Daoy (cell line): ENCODE measurements around the gene SERBP1. TPM values are rescaled to one million over a fixed set of nuclear protein-coding genes. Genes with fewer than 3 reads are reported as not detected.
A peak's percentile ranks its signal among the peaks of the same experiment; 100 is the strongest.
"Not testable (repeated sequence)": the region's sequence is repeated elsewhere in the genome, so short reads cannot be mapped to it uniquely, and the experiment has no call there.

Experiments used
- DNase-seq: peaks from one replicate; pipeline ENCODE4 v3.0.0-alpha.2; 2015; ENCODE audit warnings: low read depth
- total RNA-seq: library from RNA; depleted of rRNA; stranded (reverse); fragments of >200 nt; shearing (Covaris generic); gene quantifications from 2 replicates; pipeline ENCODE4 v1.2.3, GENCODE V29; 2014

The SERBP1 gene
- total RNA-seq, 1 experiment from 2014 or later = 712 TPM

DNA sequence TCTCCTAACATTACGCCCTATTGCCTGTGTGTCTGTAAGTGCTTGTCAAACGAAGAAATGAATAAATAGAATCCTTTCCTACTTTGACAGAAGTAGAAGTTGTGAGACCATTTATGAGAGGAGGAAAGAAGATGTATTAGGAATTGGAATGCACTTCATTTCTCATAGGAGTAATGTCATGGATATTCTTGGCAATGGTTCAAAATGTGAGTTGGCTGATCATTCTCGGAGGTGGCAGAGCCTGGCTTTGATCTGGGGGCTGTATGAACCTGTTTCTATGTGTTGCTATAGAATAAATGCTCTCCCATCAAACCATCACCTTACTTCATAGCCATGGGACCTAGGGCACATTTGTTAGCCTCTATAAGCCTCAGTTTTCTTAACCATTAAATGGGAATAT is 10.1 kb upstream of the SERBP1 start:
- DNase-seq = no peak

DNA sequence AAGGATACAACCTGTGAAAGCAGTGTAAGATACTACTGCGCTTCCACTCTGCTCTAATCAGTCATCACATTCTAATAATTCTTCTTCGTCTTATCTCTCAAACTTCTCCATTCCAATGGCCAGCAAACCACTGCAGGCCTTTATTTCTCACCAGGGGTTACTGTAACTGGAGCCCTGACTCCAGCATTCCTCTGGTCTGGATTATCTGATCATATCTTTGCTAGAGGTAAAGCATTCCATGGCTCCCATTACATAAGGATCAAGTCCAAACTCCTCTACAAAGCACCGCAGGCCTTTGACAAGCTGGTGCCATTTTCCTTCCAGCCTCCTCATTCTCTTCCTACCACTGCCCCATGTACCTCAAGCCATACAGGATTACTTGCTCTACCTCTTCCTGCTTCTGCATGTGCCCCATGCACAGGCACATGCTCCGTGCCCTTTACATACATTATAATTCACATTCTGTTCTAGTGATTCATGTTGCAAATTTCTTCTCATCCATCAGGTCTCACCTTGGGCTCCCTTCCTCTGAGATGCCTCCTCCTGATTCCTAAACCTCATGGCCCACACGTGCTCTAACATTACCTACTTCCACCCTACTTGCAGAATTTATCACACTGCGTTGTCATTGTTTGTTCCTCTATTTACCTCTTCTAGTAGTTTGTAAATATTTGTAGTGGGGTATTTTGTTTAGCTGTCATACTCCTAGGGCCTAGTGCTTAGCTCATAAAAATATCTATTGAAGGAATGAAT is 9.3 kb upstream of the SERBP1 start:
- DNase-seq = no peak

DNA sequence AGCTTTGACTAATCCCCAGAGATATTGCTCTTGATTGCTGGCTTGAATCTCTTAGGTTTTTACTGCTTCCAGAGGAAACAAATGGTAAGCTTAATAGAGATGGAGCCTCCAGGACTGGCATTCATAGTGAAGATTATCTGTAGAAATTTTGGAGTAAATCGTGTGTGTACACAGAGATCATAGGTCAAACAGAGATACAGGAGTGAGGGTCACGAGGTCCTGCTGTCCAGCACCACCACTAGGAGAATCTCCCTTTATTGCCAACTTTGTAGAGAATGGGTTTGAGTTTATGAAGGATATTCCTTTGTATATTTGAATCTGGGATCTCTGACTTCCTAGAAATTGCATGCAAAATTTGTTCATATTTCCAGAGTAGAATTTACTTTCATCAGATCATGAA is 7.8 kb upstream of the SERBP1 start:
- no peak for DNase-seq

- no peak for DNase-seq
Measured at GRCh38 chr1:67436511-67437055, 6.4 kb upstream of the SERBP1 start.

GRCh38 chr1:67434491-67434890 is 4.3 kb upstream of the SERBP1 start:
- no peak for DNase-seq

DNA sequence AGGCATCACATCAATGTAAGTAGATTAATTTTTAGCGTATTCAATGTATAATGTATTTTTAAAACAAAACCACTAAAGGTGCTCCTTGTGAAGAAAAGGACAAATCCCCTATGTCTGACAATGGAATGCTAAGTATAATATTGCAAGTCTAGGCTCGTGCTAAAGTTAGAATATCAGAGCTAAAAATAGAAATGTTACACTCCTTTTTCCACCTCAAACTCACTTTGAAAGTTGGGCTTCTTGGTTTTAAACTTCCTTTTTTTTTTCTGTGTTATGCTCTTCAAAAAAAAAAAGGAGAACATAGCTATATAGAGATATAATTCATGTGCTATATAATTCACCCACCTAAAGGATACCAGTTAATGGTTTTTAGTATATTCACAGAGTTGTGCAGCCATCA is 3.6 kb upstream of the SERBP1 start:
- no peak for DNase-seq

DNA sequence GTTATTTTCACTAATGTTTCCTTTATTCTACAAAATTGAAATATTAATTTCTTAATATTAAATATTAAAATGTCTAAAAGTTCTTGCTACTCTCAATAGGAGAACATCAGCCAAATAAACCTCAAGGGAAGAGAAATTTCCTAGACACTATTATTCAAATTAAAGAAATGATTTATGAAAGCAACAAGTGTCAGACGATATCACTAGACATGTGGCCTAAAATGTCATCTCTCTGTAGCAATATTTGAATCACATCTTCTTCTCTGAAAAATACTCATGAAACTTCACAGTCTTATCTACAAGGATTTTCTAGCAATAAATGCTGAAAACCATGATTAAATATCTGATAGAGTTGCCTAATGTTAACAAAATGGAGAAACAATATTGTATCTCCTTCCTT is 2.5 kb upstream of the SERBP1 start:
- no peak for DNase-seq

GRCh38 chr1:67431869-67432578 is 1.8 kb upstream of the SERBP1 start:
- no peak for DNase-seq

GRCh38 chr1:67431156-67431765 is 1.1 kb upstream of the SERBP1 start:
- DNase-seq = no peak

- peak; percentile 48 for DNase-seq
Measured at GRCh38 chr1:67429528-67430357, 459 bp downstream of the SERBP1 start.

- peak; percentile 41 for DNase-seq
Measured at GRCh38 chr1:67429011-67429527, 1.1 kb downstream of the SERBP1 start.

- DNase-seq = no peak
Measured at GRCh38 chr1:67427947-67428346, 2.3 kb downstream of the SERBP1 start.

- no peak for DNase-seq
Measured at GRCh38 chr1:67427465-67427864, 2.7 kb downstream of the SERBP1 start.

DNA sequence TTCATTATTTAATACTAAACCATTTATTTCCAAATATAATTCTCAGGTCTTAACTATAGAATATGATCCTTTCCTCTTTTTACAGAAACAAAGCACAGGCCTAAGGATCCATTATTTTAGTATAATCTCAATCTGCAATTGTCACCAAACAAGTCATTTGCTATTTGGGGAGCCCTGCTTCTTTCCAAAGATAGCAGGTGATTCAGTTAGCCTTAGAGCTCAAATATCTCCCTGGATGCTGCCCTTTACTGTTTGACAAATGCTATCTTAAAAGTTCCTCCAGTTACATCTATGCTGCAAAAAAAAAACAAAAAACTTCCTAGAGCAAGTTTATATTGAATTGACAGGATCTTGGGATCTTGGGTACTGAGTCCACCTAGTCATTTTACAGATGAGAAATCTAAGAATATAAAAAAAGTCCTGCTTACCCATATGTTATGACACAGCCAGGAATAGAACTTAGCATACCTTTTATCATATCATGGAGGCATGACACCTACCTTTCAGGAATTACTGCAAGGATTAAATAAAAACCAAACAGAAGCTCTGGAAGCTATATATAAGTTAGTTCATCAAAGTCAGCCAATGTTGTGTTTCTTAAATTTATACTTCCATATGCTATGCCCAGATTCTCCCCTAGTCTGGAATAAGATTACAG is 9.2 kb downstream of the SERBP1 start:
- no peak for DNase-seq

- no peak for DNase-seq
Measured at GRCh38 chr1:67418839-67419586, 11.2 kb downstream of the SERBP1 start.

DNA sequence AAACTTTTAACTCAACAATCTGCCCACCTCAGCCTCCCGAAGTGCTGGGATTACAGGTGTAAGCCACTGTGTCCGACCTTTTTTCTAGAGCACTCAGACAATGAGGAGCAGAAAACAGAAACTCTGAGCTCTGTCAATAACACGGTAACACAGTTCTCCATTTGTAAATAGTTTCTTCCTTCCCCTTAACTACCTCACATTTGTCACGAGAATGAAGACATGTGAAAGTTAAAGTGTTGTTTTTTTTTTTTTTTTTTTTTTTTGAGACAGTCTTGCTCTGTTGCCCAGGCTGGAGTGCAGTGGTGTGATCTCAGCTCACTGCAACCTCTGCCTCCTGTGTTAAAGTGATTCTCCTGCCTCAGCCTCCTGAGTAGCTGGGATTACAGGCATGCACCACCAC is 12.5 kb downstream of the SERBP1 start:
- not testable (repeated sequence) for DNase-seq

DNA sequence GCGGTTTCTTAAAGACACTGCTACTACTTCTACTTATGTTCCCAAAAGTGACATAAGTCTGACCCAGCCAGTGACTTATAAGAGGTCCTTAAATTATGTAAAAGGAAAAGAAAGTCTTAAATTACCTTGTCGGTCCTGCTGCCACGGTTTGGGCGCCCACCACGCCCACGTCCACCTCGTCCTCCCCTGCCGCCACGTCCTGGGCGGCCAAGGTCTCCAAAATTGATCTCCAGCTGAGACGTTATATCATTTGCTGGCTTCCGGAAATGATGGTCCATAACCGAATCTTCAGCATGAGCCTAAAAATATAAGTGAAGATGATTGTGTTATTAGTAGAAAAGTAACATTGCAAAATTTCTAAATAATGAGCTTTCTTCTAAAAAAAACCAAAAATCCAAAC is 15.2 kb downstream of the SERBP1 start:
- DNase-seq = no peak

DNA sequence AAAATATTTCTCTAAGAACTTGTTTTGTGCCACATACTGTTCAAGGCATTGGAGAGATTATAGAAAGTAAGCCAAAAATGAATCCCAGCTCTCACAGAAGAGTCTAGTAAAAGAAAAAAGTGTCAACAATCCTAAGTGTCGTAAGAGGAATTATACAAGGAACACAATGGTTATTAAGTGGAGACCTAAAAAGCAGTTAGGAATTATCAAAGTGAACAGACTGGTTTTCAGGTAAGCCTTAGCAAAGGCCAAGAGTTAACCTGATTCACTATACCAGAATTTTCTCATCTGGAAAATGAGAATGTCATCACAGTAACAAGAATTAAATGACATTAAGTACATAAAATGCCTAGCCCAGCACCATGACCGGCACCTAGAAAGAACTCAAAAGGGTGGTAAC is 15.6 kb downstream of the SERBP1 start:
- DNase-seq = no peak

- DNase-seq = not testable (repeated sequence)
Measured at GRCh38 chr1:67413101-67413500, 17.1 kb downstream of the SERBP1 start.

GRCh38 chr1:67408148-67408547 is 22.1 kb downstream of the SERBP1 start:
- no peak for DNase-seq
